GM12865 (cell line): ENCODE measurements around the gene ACLY.
"Not testable (repeated sequence)": the region's sequence is repeated elsewhere in the genome, so short reads cannot be mapped to it uniquely, and the experiment has no call there.

Experiments
- DNase-seq: peaks from one replicate; pipeline ENCODE4 v3.0.0; 2010; ENCODE audit warnings: low read depth
- H3K4me3 ChIP-seq: 2 replicates; pipeline ENCODE4 v1.5.1; 2011; ENCODE audit warnings: mild to moderate bottlenecking, low read depth, low read length, control low read depth
- CTCF ChIP-seq: IDR thresholded peaks from 2 replicates; pipeline ENCODE4 v1.5.1; 2011; ENCODE audit warnings: low read length, control low read depth, low read depth, inconsistent platforms; ENCODE audit not compliant: insufficient read depth; ENCODE audit errors: missing control alignments

Gene ACLY

GRCh38 chr17:41888332-41888965 lies 30.3 kb downstream of the ACLY start:
- DNase-seq = no peak
- no peak for TF ChIP-seq CTCF

GRCh38 chr17:41885733-41886132 lies 33.0 kb downstream of the ACLY start:
- H3K4me3 ChIP-seq = no peak overlapping the region
- DNase-seq = no peak
- no peak for TF ChIP-seq CTCF

More at GRCh38 chr17:41888332-41888965, 30.3 kb downstream of the ACLY start:
- H3K4me3 ChIP-seq = no peak overlapping the region

- TF ChIP-seq CTCF = no peak
- DNase-seq = no peak
- H3K4me3 ChIP-seq = no peak overlapping the region
Measured at GRCh38 chr17:41882756-41883155, 36.0 kb downstream of the ACLY start.

GRCh38 chr17:41880130-41880529 lies 38.6 kb downstream of the ACLY start:
- no peak overlapping the region for H3K4me3 ChIP-seq
- DNase-seq = no peak
- TF ChIP-seq CTCF = no peak

- DNase-seq, H3K4me3 ChIP-seq: not testable (repeated sequence)
Measured at GRCh38 chr17:41874293-41874670, 44.5 kb downstream of the ACLY start.

GRCh38 chr17:41873559-41874292 lies 45.0 kb downstream of the ACLY start:
- DNase-seq = no peak
- no peak overlapping the region for H3K4me3 ChIP-seq
- no peak for TF ChIP-seq CTCF

GRCh38 chr17:41871789-41872188 lies 47.0 kb downstream of the ACLY start:
- H3K4me3 ChIP-seq = no peak overlapping the region
- no peak for DNase-seq
- no peak for TF ChIP-seq CTCF
